Aorta (tissue), 5 donors: ENCODE results near the gene C22orf31. TPM values are rescaled to one million over a fixed set of nuclear protein-coding genes. Genes with fewer than 3 reads are reported as not detected.

Experiments used
- ATAC-seq: fragments of 200-7000 bp; cut with Tn5 transposase; one replicate; pipeline ENCODE4 v1.9.1; 2022; ENCODE audit warnings: moderate library complexity; ENCODE audit not compliant: low FRiP score
- DNase-seq, 2 donors: peaks; one replicate each; pipeline ENCODE4 v3.0.0-alpha.2; 2020
- H3K27ac ChIP-seq, 2 donors: one replicate each; pipeline ENCODE4 v1.5.1; 2013; ENCODE audit warnings: low read length in 2 of 2, mild to moderate bottlenecking in 2 of 2, moderate library complexity in 2 of 2, control low read depth in 1 of 2, inconsistent platforms in 1 of 2, low read depth in 1 of 2
- H3K27me3 ChIP-seq, 2 donors: one replicate each; pipeline ENCODE4 v1.6.1; 2013; ENCODE audit warnings: control low read depth in 1 of 2, low read length in 1 of 2, mild to moderate bottlenecking in 1 of 2, moderate library complexity in 1 of 2; ENCODE audit not compliant: insufficient read depth in 2 of 2, control insufficient read depth in 1 of 2
- H3K36me3 ChIP-seq, 2 donors: one replicate each; pipeline ENCODE4 v1.6.1; 2013; ENCODE audit warnings: control low read depth in 1 of 2, low read length in 1 of 2, mild to moderate bottlenecking in 1 of 2; ENCODE audit not compliant: insufficient read depth in 2 of 2, control insufficient read depth in 1 of 2
- H3K4me1 ChIP-seq, 2 donors: one replicate each; pipeline ENCODE4 v1.6.1; 2013; ENCODE audit warnings: low read length in 2 of 2, control low read depth in 1 of 2, mild to moderate bottlenecking in 1 of 2, moderate library complexity in 1 of 2; ENCODE audit not compliant: insufficient read depth in 2 of 2, control insufficient read depth in 1 of 2
- H3K4me3 ChIP-seq, 2 donors: one replicate each; pipeline ENCODE4 v1.5.1; 2013; ENCODE audit warnings: low read length in 2 of 2, control low read depth in 1 of 2, mild to moderate bottlenecking in 1 of 2
- H3K9me3 ChIP-seq: one replicate; pipeline ENCODE4 v1.6.1; 2013; ENCODE audit warnings: mild to moderate bottlenecking, low read length; ENCODE audit not compliant: control insufficient read depth
- WGBS, 2 donors: extraction: QIAGEN DNeasy Blood & Tissue Kit; methylation state at CpG; one replicate each; pipeline ENCODE4 v1.1.7; 2013; 5-methylcytosine and 5-hydroxymethylcytosine counted together
- intact Hi-C, 2 donors: fragments of 100-400 bp; cut with DNase I; formaldehyde crosslinking; loops; one replicate each; pipeline versions ENCODE4 v1.14.2 to v1.15.0; 2022
- long read RNA-seq, 2 donors: library from polyadenylated mRNA; unstranded; transcript quantifications; one replicate each; pipeline ENCODE4 v2.0.0, GENCODE V29; 2020 to 2021
- polyA plus RNA-seq, 2 donors: library from polyadenylated mRNA; stranded (reverse); fragments of 200-250 nt; gene quantifications; one replicate each; pipeline ENCODE4 v1.2.3, GENCODE V29; 2013
- total RNA-seq, 2 donors: library from RNA; stranded (reverse); fragmentation: NEBNext Ultra II Directional; extraction: Animal tissue kit (Norgen Biotek cat#: 25700); gene quantifications; one replicate each; pipeline ENCODE4 v1.2.1, GENCODE V29; 2021
- donor health status: healthy with polysubstance abuse.
- donor health status: Bipolar disorder and iron deficiency.
- donor health status: DM: no; HTN: no; CAD: no.
- donor health status: DM: no; HTN: no; CAD: no.
- donor health status: DM: yes; HTN: yes; CAD: no.

Gene C22orf31
- total RNA-seq (not detected), polyA plus RNA-seq (not detected)
- long read RNA-seq, donor 1, result 0 reads
- long read RNA-seq, donor 2, result 0 reads

DNA sequence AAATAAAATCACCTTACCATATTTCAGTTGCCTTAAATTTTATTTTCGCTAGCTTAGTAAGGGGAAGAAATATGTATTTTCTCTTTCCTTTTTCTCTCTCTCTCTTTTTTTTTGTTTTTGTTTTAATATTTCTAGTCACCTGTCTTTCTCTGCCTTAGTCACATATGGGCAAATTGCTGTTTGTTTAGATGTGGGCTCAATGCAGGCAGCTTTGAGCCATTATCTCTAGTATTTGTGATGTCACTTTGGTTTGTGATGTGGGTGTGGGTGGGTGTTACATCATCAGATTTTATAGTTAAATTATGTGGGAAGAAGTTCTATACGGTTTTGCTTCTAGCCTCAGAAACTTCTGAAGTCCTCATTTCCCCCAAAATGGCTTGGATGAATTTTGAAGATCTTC is at the start of gene C22orf31:
Gene C22orf31 (minus strand): TSS at position 59 of the 400 bp plus-strand sequence. CDS start 39 bp downstream, at position 20.
- H3K27ac ChIP-seq, result no peak within 1 kb of the TSS
- ATAC-seq (no peak), DNase-seq (no peak)
- no peak within 1 kb of the TSS for H3K4me3 ChIP-seq
- no peaks in the 10 kb centered on the region for H3K36me3 ChIP-seq
- no peaks in the 10 kb centered on the region for H3K27me3 ChIP-seq
- no peaks in the 10 kb centered on the region for H3K9me3 ChIP-seq
- no peaks in the 10 kb centered on the region for H3K4me1 ChIP-seq
- intact Hi-C loops, result no loop called here
- 63 to 71% methylated on average over 2 of the region's 2 CpGs for WGBS, 2 donors

DNA sequence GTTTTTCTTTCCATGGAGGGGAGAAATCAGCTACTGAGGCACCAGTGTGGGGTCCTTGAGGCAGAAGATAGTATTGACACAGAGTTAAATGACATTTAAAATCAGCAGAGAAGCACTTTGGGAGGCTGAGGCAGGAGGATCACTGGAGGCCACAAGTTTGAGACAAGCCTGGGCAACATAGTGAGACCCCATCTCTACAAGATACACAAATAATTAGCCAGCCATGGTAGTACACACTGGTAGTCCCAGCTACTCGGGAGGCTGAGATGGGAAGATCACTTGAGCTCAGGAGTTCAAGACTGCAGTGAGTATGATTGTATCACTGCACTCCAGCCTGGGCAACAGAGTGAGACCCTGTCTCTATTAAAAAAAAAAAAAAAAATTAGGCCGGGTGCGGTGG is 49.3 kb upstream of the C22orf31 start:
- intact Hi-C loops, result no loop called here
- Histone ChIP-seq H3K4me1 (no peaks in the 10 kb centered on the region), H3K36me3 (no peaks in the 10 kb centered on the region), H3K9me3 (no peaks in the 10 kb centered on the region), H3K4me3 (no peak overlapping the region), H3K27me3 (no peaks in the 10 kb centered on the region), H3K27ac (no peak overlapping the region)
- ATAC-seq (no peak), DNase-seq (no peak)
- WGBS, 2 donors, result 96 to 97% methylated on average over 2 to 3 of the region's 3 CpGs

DNA sequence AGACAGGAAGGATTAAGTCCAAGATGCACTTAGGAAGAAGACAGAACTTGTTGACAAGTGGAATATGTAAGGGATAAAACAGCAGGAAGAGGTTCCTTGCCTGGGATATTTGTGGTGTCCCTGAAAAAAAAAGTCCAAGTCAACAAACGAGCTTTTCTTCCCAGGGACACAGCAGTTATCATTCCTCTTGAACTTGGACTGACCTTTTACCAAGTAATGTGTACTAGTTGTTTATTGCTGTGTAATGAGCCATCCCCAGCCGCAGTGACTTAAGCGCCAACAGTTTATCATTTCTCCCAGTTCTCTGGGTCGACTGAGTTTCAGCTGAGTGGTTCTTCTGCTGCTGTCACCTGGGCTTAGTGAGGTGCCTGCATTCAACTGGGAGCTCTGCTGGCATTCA is 48.2 kb upstream of the C22orf31 start:
- H3K9me3 ChIP-seq, result no peaks in the 10 kb centered on the region
- WGBS, 2 donors, result 81 to 86% methylated on average over 4 of the region's 4 CpGs
- no peaks in the 10 kb centered on the region for H3K27me3 ChIP-seq
- no peak for DNase-seq
- H3K27ac ChIP-seq, result no peak overlapping the region
- H3K4me1 ChIP-seq, result no peaks in the 10 kb centered on the region
- no peaks in the 10 kb centered on the region for H3K36me3 ChIP-seq
- no peak for ATAC-seq
- no peak overlapping the region for H3K4me3 ChIP-seq
- intact Hi-C loops, result no loop called here

DNA sequence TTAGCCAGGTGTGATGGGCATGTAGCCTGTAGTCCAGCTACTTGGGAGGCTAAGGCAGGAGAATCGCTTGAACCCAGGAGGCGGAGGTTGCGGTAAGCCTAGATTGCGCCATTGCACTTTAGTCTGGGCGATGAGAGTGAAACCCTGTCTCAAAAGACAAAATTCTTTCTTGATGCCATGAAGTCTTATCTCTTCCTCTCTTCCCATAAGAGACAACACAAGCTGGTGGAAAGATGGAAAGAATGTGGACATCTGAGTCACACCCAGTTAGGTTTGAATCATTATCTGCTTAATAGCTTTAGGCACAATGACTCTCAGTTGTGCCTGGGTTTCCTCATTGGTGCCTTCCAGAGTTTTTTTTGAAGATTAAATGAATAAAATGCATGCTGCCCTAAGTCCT is 46.5 kb upstream of the C22orf31 start:
- 98 to 99% methylated on average over 5 of the region's 5 CpGs for WGBS, 2 donors
- H3K4me3 ChIP-seq, result no peak overlapping the region
- no peaks in the 10 kb centered on the region for H3K27me3 ChIP-seq
- ATAC-seq, result no peak
- no peaks in the 10 kb centered on the region for H3K36me3 ChIP-seq
- no peak overlapping the region for H3K27ac ChIP-seq
- no peaks in the 10 kb centered on the region for H3K9me3 ChIP-seq
- intact Hi-C loops, result no loop called here
- no peaks in the 10 kb centered on the region for H3K4me1 ChIP-seq
- no peak for DNase-seq

DNA sequence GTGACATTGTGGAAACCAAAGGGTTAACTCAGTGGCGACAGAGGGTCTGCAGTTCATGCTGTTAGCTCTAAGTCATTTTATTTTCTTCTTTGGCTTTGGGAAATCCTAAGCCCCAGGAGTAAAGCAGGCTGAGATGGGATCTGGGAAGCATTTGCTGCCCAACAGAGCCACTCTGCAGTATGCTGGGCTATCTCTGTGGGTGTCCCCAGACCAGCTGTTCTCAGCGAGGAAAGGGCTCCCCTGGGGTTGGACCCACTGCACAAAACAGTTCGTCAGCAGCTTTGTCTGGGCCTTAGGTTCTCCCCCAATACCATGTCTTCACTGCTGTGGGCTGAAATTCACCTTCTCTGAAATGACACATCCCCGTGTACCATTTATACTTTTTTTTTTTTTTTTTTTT is 45.2 kb upstream of the C22orf31 start:
- H3K36me3 ChIP-seq, result no peaks in the 10 kb centered on the region
- 57 to 63% methylated on average over 4 of the region's 4 CpGs for WGBS, 2 donors
- intact Hi-C loops, result no loop called here
- ATAC-seq, result no peak
- no peaks in the 10 kb centered on the region for H3K9me3 ChIP-seq
- no peaks in the 10 kb centered on the region for H3K4me1 ChIP-seq
- no peak overlapping the region for H3K27ac ChIP-seq
- DNase-seq, result no peak
- H3K27me3 ChIP-seq, result no peaks in the 10 kb centered on the region
- H3K4me3 ChIP-seq, result no peak overlapping the region

DNA sequence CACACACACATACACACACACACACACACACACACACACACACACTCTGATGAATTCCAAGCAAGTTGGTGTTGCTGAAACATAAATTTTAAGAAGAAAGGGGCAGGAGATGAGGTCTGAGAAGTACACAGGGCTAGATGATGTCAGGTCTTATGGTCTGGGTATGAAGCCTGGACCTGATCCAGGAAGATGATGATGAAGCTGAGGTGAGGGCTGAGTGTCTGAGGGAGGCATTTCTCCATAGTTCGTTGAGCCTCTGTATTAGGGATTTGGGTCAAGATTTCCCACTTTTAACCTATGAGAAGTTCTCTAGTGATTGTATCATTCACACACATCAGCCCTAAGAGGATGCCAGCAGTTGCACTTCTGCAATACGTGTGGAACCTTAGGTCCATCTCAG is 43.8 kb upstream of the C22orf31 start:
- H3K4me3 ChIP-seq, result no peak overlapping the region
- intact Hi-C loops, result no loop called here
- no peaks in the 10 kb centered on the region for H3K36me3 ChIP-seq
- H3K27ac ChIP-seq, result no peak overlapping the region
- H3K4me1 ChIP-seq, result no peaks in the 10 kb centered on the region
- H3K27me3 ChIP-seq, result no peaks in the 10 kb centered on the region
- 54 to 60% methylated on average over 2 of the region's 2 CpGs for WGBS, 2 donors
- ATAC-seq, result no peak
- H3K9me3 ChIP-seq, result no peaks in the 10 kb centered on the region
- DNase-seq, result no peak

DNA sequence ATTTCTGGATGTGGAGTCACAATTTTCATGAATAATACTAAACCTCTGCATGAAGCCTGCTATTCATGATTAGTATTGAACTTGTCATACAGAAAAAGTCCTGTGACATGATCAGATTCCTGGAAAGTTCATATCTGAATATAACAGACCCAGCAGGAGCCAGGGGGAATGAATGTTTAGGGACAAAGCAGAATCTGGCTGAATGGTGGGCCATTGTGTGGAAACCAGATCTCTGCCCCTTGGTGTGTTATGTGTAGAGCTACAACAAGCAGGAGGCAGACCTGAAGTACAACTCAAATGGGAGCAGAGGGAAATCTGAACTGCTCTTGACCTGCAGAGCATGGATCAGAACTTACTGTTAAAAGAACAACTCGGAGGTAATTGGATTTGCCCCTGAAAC is 41.5 kb upstream of the C22orf31 start:
- no peaks in the 10 kb centered on the region for H3K27me3 ChIP-seq

DNA sequence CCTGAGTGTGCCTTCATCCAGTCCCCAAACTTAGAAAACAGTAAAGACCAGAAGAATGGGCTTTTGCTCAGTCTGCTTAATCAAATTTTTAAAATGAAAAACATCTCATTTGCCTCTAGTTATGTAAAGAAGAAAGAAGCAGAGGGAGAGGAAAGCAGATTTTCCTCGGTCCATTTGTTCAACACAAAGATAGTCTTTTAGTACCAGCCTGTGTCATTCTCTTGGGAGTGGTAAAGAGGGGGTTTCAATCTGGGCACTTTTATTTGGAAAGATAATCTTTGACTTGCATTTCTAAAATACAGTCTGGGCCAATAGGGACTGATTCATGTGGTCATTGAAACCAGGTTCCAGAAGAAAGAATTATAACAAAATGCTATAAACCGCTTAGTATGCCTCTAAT is 40.7 kb upstream of the C22orf31 start:
- WGBS, 2 donors, result 92 to 93% methylated on average over 2 of the region's 2 CpGs
- Histone ChIP-seq H3K4me3 (no peak overlapping the region), H3K27ac (no peak overlapping the region), H3K9me3 (no peaks in the 10 kb centered on the region), H3K4me1 (no peaks in the 10 kb centered on the region), H3K36me3 (peaks cover 0 to 2% of the 10 kb centered on the region in 2 donors), H3K27me3 (no peaks in the 10 kb centered on the region)
- intact Hi-C loops, result no loop called here
- no peak for DNase-seq
- ATAC-seq, result no peak

More for the DNA sequence above, 41.5 kb upstream of the C22orf31 start:
- Histone ChIP-seq H3K9me3 (no peaks in the 10 kb centered on the region), H3K4me1 (no peaks in the 10 kb centered on the region), H3K4me3 (no peak overlapping the region), H3K27ac (no peak overlapping the region), H3K36me3 (peaks cover 0 to 2% of the 10 kb centered on the region in 2 donors)
- WGBS, 2 donors, result 86 to 89% methylated on average over 1 of the region's 1 CpG
- DNase-seq (no peak), ATAC-seq (no peak)
- intact Hi-C loops, result no loop called here

DNA sequence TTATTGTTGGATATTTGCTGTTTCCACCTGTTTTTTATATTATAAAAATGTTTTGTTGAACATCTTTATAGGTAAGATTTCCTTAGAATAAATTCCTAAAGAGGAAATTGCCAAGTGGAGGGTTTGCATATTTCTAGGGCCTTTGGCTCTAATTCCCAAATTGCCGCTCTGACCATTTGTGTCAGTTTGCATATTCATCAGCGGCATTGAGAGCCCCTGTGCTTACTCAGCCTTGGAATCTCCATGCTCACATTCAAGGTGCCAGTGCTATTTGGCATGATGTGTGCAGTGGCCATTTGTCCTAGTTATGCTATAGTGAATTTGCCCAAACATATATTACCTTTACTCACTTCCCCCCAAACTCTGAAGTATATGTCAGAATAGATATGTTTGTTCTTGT is 36.7 kb upstream of the C22orf31 start:
- no peaks in the 10 kb centered on the region for H3K27me3 ChIP-seq
- intact Hi-C loops, result no loop called here
- no peak overlapping the region for H3K4me3 ChIP-seq
- no peak for ATAC-seq
- no peak overlapping the region for H3K27ac ChIP-seq
- 96% methylated on average over 2 of the region's 2 CpGs for WGBS, 2 donors
- DNase-seq, result no peak
- H3K36me3 ChIP-seq, result peaks cover 0 to 2% of the 10 kb centered on the region in 2 donors
- no peaks in the 10 kb centered on the region for H3K9me3 ChIP-seq
- H3K4me1 ChIP-seq, result no peaks in the 10 kb centered on the region
